ENCODE data around the gene ZNF398.
"Not testable (repeated sequence)": the region's sequence is repeated elsewhere in the genome, so short reads cannot be mapped to it uniquely, and the experiment has no call there.

The ZNF398 gene, protein sequence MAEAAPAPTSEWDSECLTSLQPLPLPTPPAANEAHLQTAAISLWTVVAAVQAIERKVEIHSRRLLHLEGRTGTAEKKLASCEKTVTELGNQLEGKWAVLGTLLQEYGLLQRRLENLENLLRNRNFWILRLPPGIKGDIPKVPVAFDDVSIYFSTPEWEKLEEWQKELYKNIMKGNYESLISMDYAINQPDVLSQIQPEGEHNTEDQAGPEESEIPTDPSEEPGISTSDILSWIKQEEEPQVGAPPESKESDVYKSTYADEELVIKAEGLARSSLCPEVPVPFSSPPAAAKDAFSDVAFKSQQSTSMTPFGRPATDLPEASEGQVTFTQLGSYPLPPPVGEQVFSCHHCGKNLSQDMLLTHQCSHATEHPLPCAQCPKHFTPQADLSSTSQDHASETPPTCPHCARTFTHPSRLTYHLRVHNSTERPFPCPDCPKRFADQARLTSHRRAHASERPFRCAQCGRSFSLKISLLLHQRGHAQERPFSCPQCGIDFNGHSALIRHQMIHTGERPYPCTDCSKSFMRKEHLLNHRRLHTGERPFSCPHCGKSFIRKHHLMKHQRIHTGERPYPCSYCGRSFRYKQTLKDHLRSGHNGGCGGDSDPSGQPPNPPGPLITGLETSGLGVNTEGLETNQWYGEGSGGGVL

DNA sequence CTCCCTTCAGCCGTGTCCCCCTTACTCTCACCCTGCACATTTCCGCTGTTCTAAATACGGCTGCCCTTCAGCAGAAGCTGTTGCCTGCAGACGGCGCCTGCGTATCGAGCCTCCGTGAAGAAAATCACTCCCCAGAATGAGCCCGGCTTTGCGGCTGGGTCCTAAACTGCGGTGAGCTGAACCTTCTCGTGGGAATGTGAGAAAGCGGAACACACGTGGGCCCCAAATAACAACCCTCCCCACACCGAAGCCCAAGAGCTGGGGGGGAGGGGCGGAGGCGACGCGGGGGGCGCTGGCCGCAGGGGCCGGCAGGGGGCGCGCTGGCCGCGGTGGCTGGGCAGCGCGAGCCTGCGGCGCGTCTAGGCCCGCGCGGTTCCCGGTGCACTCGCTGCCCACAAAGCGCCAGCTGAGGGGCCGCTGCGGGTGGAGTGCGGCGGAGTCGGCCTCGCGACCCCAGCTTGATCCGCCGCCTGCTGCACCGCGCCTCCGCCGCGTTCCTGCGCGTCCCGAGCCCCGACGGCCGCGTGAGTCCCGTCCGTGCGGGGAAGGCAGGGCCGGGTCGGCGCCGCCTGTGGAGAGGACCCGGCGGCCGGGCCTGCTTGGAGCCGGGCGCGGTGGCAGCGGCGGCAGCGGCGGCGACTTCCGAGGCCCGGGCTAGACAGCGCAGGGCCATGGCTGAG lies at the start of gene ZNF398:
Gene ZNF398, plus strand, starts transcription at position 382 of the 680 bp plus-strand sequence. Its CDS starts 290 bp downstream, at position 672.
- DNase-seq, result peak; percentile 71

DNA sequence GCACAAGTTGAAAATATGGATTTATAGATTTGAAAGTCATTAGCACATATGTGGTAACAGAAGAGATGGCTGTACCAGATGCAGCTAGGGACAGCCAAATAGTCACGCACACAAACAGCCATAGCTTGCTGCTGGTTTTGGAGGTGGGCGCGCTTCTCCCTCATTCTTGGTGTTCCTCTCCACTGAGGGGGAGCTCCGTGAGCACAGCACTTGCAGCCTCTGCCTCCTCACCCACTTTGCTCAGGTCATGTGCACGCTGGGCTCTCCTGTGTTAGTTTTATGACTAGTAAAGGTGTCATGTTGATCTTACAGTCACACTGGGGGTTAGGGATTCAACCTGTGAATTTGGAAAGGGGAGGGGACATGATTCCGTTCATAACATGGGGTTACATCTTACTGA lies 48.2 kb upstream of the ZNF398 start:
- no peak for DNase-seq

- DNase-seq, result no peak
Observed at GRCh38 chr7:149100821-149101220, 46.4 kb upstream of the ZNF398 start.

DNA sequence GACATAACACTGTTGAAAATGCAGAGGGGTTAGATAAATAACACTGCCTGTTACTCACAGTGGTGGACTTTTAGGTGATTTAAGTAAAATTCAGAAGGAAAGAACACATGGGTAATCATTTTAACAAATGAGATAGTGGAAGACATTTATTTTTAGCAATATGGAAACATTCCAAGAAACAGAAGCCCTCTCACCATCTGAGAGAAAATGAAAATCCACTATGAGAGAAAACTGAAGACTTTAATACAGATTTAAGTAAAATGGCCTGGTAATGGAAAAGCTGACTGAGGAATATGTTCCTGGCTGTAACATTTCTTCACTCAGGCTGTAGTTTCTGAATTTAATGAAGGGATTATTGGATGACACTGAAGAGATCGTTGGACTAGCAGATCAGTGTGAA lies 44.6 kb upstream of the ZNF398 start:
- no peak for DNase-seq

GRCh38 chr7:149103424-149103823 lies 43.8 kb upstream of the ZNF398 start:
- no peak for DNase-seq

- DNase-seq, result no peak
Observed at GRCh38 chr7:149104214-149104613, 43.0 kb upstream of the ZNF398 start.

- no peak for DNase-seq
Observed at GRCh38 chr7:149104749-149105148, 42.5 kb upstream of the ZNF398 start.

GRCh38 chr7:149109969-149110368 lies 37.3 kb upstream of the ZNF398 start:
- DNase-seq, result no peak

DNA sequence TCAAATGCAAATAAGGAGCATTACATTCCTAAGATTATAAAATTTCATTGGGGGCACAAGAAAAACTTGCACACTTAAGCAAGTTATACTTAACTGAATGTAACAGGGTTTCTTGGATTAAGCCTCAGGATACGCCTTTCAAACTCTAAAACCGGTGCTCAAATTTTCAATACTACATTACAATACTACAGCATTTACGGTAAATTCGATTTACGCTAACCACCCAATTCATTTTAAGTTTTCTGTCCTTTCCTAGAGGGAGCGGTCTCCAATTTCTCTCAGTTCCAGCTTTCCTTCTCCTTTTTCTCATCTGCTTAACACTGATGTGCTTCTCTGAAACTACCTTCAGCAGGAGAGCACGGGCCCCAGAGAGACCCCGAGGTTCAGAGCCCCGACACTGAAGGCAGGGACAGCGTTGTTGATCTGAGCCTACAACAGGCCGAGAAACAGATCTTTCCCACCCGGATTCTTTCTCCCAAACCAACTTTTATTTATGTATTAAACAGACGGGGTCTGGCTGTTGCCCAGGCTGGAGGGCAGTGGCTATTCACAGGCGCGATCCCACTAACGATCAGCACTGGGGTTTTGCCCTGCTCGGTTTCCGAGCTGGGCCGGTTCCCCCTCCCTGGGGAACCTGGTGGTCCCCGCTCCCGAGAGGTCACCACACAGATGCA lies 21.9 kb upstream of the ZNF398 start:
- no peak for DNase-seq

DNA sequence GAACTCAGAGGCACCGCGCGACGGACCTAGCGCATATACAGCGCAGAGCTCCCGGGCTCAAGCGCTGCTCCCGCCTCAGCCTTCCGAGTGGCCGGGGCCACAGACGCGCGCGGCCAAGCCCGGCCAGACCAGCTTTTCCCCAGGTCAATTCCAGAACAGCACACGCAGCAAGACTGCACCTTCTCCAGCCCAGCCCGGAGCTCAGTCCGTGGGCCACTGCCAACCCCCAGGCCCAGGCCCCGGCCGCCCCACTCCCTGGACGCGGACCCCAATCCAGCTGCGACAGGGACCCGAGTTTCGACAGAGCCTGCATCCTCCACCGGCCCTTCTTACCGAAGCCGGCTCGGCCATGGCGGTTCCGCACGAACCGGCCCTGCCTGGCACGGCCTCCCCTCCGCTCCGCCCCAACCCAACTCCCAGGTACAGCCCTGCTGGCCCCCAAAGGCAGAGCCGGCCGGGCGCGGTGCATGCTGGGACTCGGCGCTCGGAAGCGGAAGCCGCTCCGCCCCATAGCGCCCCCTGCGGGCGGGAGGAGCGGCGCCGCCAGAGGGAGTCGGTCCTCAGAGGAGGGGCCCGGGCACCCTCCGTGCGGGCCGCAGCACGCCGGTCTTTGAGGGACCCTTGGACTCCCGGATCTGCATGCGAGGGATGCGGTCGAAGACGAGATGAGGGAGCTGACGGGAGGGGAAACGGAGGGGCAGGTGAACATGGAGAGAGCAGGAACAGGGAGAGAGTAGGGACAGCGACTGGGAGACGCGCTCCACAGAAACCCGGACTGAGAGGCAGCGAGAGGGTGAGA lies 21.2 kb upstream of the ZNF398 start, which contains the start of gene ZNF425:
Gene ZNF425, minus strand, starts transcription at position 462 of the 799 bp plus-strand sequence. Its CDS starts 111 bp downstream, at position 351.
- DNase-seq, result peak; percentile 89

GRCh38 chr7:149126662-149127266 lies 20.5 kb upstream of the ZNF398 start:
- DNase-seq, result peak; percentile 64

GRCh38 chr7:149130572-149131198 lies 16.6 kb upstream of the ZNF398 start:
- DNase-seq, result no peak

- DNase-seq, result no peak
Observed at GRCh38 chr7:149133028-149133710, 14.1 kb upstream of the ZNF398 start.

GRCh38 chr7:149136118-149136517 lies 11.1 kb upstream of the ZNF398 start:
- DNase-seq, result no peak

DNA sequence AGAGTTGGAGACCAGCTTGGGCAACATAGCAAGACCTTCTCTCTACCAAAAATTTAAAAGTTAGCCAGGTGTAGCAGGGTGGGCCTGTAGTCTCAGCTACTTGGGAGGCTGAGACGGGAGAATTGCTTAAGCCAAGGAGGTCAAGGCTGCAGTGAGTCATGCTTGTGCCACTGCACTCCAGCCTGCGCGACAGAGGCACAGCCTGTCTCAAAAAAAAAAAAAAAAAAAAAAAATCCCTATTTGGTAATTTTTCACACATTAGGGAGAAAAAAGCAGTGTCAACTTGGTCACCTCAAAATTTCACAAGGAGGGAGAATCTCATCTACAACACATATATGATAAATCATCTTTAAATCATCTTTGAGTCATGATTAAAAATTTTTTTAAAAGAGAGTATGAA lies 6.4 kb upstream of the ZNF398 start:
- DNase-seq, result no peak

DNA sequence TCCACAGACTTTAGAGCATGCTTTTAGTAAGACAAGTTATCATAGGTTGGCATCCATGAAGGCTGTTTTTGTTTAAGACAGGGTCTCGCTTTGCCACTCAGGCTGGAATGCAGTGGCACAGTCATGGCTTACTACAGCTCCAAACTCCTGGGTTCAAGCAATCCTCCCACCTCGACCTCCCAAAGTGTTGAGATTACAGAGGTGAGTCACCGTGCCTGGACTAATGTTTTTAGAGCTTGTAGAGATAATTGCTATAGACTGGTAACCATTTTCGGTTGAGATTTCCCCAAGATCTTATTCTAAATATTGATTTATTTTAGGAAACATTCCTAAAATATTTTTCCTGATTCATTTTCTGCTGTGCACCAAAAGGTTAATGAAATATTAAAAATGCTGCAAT lies 5.4 kb upstream of the ZNF398 start:
- DNase-seq, result no peak

DNA sequence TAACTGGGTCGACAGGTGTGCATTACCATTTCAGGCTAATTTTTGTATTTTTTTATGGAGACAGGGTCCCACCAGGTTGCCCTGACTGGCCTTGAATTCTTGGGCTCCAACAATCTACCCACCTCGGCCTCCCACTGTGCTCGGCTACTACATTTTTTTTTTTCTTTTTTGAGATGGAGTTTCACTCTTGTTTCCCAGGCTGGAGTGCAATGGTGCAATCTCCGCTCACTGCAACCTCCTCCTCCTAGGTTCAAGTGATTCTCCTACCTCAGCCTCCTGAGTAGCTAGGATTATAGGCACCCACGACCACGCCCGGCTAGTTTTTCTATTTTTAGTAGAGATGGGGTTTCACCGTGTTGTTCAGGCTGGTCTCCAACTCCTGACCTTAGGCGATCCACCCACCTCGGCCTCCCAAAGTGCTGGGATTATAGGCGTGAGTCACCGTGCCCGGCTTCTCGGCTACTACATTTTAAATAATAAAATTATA lies 2.8 kb upstream of the ZNF398 start:
- DNase-seq, result not testable (repeated sequence)

DNA sequence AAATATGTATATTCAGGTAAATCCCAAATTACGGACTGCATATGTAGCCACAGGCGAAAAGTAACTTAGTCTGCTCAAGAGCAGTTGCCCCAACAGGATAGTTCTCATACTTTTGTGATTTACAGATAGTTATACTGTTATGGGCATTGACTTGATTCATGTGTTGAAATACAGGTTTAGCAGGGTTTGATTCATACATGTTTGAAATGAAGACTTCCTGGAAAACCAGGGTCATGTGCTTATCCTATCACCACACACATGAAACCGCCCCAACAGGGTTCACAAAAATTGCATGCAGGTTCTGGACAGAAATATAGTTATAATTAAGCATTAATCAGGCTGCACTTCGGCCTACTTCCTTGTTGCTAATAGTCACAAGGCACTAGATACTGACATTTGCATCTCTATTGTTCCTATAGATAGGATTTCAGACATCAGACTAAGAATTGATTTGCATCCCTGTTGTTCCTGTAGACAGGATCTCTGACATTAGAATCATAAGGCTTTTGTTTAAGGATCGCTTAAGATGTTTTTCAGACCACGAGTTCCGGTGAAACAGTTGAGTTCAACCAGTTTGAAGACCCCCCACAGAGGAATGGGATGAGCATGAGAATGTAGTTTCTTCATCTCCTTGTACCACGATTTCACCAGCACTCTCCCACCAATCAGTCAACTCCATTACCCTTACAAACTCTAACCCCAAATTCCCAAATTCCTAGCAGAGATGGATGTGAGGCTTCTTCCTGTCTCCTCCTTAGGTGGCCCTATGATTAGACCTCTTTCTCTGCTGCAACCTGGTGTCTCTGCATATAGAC lies 2.0 kb upstream of the ZNF398 start:
- DNase-seq, result no peak

Data from activated T-cell treated with anti-CD3 and anti-CD28 coated beads for 4 hours (primary cell).